ENCODE data around the gene LRIT2. TPM values are rescaled to one million over a fixed set of nuclear protein-coding genes. Genes with fewer than 3 reads are reported as not detected.

LRIT2 gene
- total RNA-seq, 1 experiment from 2014 or later, result not detected

- ATAC-seq (no peak), DNase-seq (ENCODE audit: low read depth, low spot score) (no peak)
- no peak overlapping the region for H3K4me3 ChIP-seq (ENCODE audit: low read depth in 2 of 2, low read length in 2 of 2)
- peak; percentile 91 for TF ChIP-seq REST (IDR thresholded peaks at IDR 0.05; ENCODE audit: insufficient read depth in 1 of 2, low read depth in 2 of 2, low read length in 1 of 2)
- no peak for TF ChIP-seq SIN3A (IDR thresholded peaks at IDR 0.05; ENCODE audit: borderline replicate concordance, insufficient read depth, low read depth, low read length)
- no peak for TF ChIP-seq POLR2AphosphoS5 (IDR thresholded peaks at IDR 0.05; ENCODE audit: low read depth, low read length)
- TF ChIP-seq TCF7L2 (IDR thresholded peaks at IDR 0.05; ENCODE audit: low read depth, low read length), result no peak
- TF ChIP-seq CTCF (IDR thresholded peaks at IDR 0.05), result no peak
- H3K9me3 ChIP-seq (ENCODE audit: control insufficient read depth, insufficient read depth, low read depth, low read length), result no peaks in the 10 kb centered on the region
- in situ Hi-C loops (cut with HindIII; ENCODE audit: low pct_unique_long_range_greater_than_20kb, low sequenced_read_pairs), result no loop called here
- ChIA-PET CTCF (no interaction called here), POLR2A (no interaction called here)
- intact Hi-C loops (cut with micrococcal nuclease; ENCODE audit: unreplicated experiment), result no loop called here
- H3K36me3 ChIP-seq (ENCODE audit: control insufficient read depth, insufficient read depth, low read length), result no peaks in the 10 kb centered on the region; the same call in 1 of the 2 replicates
- BruUV-seq (replicated peaks), result no TSS peak
- H3K27ac ChIP-seq (ENCODE audit: low read length), result no peak overlapping the region
- H3K27me3 ChIP-seq (ENCODE audit: control insufficient read depth, insufficient read depth, low read length), result peaks cover 19% of the 10 kb centered on the region
- H3K4me1 ChIP-seq (ENCODE audit: control insufficient read depth, insufficient read depth, low read length), result no peaks in the 10 kb centered on the region
Measured at GRCh38 chr10:84224411-84225028, 824 bp downstream of the LRIT2 start.

GRCh38 chr10:84221916-84222315 is 3.4 kb downstream of the LRIT2 start:
- no peak overlapping the region for H3K4me3 ChIP-seq (ENCODE audit: low read depth in 2 of 2, low read length in 2 of 2)

More at GRCh38 chr10:84221916-84222315, 3.4 kb downstream of the LRIT2 start:
- in situ Hi-C loops (cut with HindIII; ENCODE audit: low pct_unique_long_range_greater_than_20kb, low sequenced_read_pairs), result no loop called here
- TF ChIP-seq POLR2AphosphoS5 (IDR thresholded peaks at IDR 0.05; ENCODE audit: low read depth, low read length) (no peak), TCF7L2 (IDR thresholded peaks at IDR 0.05; ENCODE audit: low read depth, low read length) (no peak), CTCF (IDR thresholded peaks at IDR 0.05) (no peak), REST (IDR thresholded peaks at IDR 0.05; ENCODE audit: insufficient read depth in 1 of 2, low read depth in 2 of 2, low read length in 1 of 2) (no peak), SIN3A (IDR thresholded peaks at IDR 0.05; ENCODE audit: borderline replicate concordance, insufficient read depth, low read depth, low read length) (no peak)
- no peak overlapping the region for H3K27ac ChIP-seq (ENCODE audit: low read length)
- H3K36me3 ChIP-seq (ENCODE audit: control insufficient read depth, insufficient read depth, low read length), result no peaks in the 10 kb centered on the region
- ATAC-seq, result no peak
- no peak for DNase-seq (ENCODE audit: low read depth, low spot score)
- POLR2A ChIA-PET, result no interaction called here
- no peaks in the 10 kb centered on the region for H3K9me3 ChIP-seq (ENCODE audit: control insufficient read depth, insufficient read depth, low read depth, low read length)
- BruUV-seq (replicated peaks), result no TSS peak
- CTCF ChIA-PET, result no interaction called here
- intact Hi-C loops (cut with micrococcal nuclease; ENCODE audit: unreplicated experiment), result no loop called here
- H3K27me3 ChIP-seq (ENCODE audit: control insufficient read depth, insufficient read depth, low read length), result peaks cover 15% of the 10 kb centered on the region
- no peaks in the 10 kb centered on the region for H3K4me1 ChIP-seq (ENCODE audit: control insufficient read depth, insufficient read depth, low read length)
